BLaER1 treated with 17β-estradiol and CSF1 and Interleukin-3, amounts not matched to agents 10 nM and 100 nM (cell line): ENCODE measurements around the gene ARRDC5.
"Not testable (repeated sequence)": the region's sequence is repeated elsewhere in the genome, so short reads cannot be mapped to it uniquely, and the experiment has no call there.

Experiments
- H3K27ac ChIP-seq, 11 experiments: shearing (Covaris generic); formaldehyde crosslinking; 2 replicates each; pipeline ENCODE4 v1.8.1; 2022
- H3K27me3 ChIP-seq, 11 experiments: shearing (Covaris generic); formaldehyde crosslinking; 2 replicates each; pipeline ENCODE4 v1.8.1; 2022
- H3K36me3 ChIP-seq, 11 experiments: shearing (Covaris generic); formaldehyde crosslinking; 2 replicates each; pipeline ENCODE4 v1.8.1; 2022
- H3K4me1 ChIP-seq, 10 experiments: shearing (Covaris generic); formaldehyde crosslinking; 2 replicates each; pipeline ENCODE4 v1.8.1; 2022
- H3K4me2 ChIP-seq, 11 experiments: shearing (Covaris generic); formaldehyde crosslinking; 2 replicates each; pipeline ENCODE4 v1.8.1; 2022
- H3K4me3 ChIP-seq, 10 experiments: shearing (Covaris generic); formaldehyde crosslinking; 2 replicates each; pipeline ENCODE4 v1.8.1; 2022
- H3K9ac ChIP-seq, 11 experiments: shearing (Covaris generic); formaldehyde crosslinking; 2 replicates each; pipeline ENCODE4 v1.8.1; 2022
- H3K9me3 ChIP-seq, 11 experiments: shearing (Covaris generic); formaldehyde crosslinking; replicated peaks in 1 of 11; 2 replicates each; pipeline ENCODE4 v1.8.1; 2022
- H4K20me1 ChIP-seq, 11 experiments: shearing (Covaris generic); formaldehyde crosslinking; 2 replicates each; pipeline ENCODE4 v1.8.1; 2022
- Cebpa-rat ChIP-seq, 11 experiments: shearing (Covaris generic); IDR thresholded peaks; 2 replicates each; pipeline ENCODE4 v1.8.1; 2022

The ARRDC5 gene

DNA sequence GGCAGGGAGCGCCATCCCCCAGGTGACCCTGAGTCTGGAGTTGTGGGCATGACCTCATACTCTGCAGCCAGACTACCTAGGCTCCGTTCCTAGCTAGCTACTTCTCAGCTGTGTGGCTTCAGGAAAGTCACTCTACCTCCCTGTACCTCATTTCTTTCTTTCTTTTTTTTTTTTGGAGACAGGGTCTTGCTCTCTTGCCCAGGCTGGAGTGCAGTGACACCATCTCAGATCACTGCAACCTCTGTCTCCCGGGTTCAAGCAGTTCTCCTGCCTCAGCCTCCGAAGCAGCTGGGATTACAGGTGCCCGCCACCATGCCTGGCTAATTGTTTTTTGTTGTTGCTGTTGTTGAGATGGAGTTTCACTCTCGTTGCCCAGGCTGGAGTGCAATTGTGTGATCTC lies 50.2 kb downstream of the ARRDC5 start:
- Histone ChIP-seq H3K36me3 (peaks cover 87 to 100% (median 98%) of the 10 kb centered on the region in 11 experiments), H3K4me1 (peaks cover 0 to 29% (median 12%) of the 10 kb centered on the region in 10 experiments; a peak in 14 of 20 replicates)
- no peak for TF ChIP-seq Cebpa-rat (IDR thresholded peaks at IDR 0.05)

DNA sequence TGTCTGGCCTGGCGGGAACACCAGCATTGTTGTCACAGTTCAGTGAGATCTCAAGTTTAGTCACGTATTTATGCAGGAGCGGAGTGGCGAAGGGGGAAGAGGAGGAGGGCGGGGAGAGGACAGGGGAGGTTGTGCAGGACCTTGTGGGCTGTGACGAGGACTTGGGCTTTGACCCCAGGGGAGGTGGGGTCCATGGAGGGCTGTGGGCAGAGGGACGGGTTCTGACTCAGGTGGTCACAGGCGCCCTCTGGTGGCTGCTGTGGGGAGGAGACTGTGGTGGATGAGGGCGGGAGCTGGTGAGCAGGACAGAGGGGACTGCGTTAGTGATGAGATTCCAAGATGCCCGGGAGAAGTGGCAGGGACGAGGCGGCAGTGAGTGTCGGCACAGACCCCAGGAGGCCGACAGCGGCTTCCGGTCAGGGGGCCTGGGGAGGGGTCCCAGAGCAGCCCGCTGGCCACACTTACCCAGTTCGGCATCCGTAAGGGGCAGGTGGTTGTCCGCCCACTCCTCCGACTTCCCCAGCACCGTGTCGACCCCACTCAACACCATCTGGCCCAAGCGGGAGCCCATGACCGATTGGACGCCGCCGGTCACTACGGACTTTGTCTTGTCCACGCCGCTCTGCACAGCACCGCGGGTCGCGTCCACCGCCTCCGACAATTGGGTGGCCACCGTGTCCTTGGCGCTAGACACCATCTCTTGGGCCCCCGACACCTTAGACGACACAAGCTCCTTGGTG lies 51.0 kb downstream of the ARRDC5 start:
- H4K20me1 ChIP-seq = peaks cover 0 to 89% (median 8%) of the 10 kb centered on the region in 11 experiments; a peak in 12 of 22 replicates
- H3K9me3 ChIP-seq = no peaks in the 10 kb centered on the region
- H3K4me2 ChIP-seq = peak overlapping the region in 6 of 11 experiments; percentile 4 to 53 (median 38); a peak in 10 of 22 replicates
- H3K4me1 ChIP-seq = peaks cover 0 to 29% (median 12%) of the 10 kb centered on the region in 10 experiments; a peak in 14 of 20 replicates
- TF ChIP-seq Cebpa-rat (IDR thresholded peaks at IDR 0.05) = no peak
- H3K27me3 ChIP-seq = no peaks in the 10 kb centered on the region
- no peak overlapping the region for H3K9ac ChIP-seq
- H3K27ac ChIP-seq = no peak overlapping the region
- no peak overlapping the region for H3K4me3 ChIP-seq
- peaks cover 86 to 100% (median 98%) of the 10 kb centered on the region in 11 experiments for H3K36me3 ChIP-seq

More for the DNA sequence above, 50.2 kb downstream of the ARRDC5 start:
- no peaks in the 10 kb centered on the region for H3K27me3 ChIP-seq
- no peak overlapping the region for H3K4me3 ChIP-seq
- no peak overlapping the region for H3K27ac ChIP-seq
- H4K20me1 ChIP-seq = peaks cover 0 to 90% (median 8%) of the 10 kb centered on the region in 11 experiments; a peak in 12 of 22 replicates
- no peak overlapping the region; a peak in 1 of 22 replicates for H3K4me2 ChIP-seq
- no peak overlapping the region for H3K9ac ChIP-seq
- H3K9me3 ChIP-seq = no peaks in the 10 kb centered on the region

DNA sequence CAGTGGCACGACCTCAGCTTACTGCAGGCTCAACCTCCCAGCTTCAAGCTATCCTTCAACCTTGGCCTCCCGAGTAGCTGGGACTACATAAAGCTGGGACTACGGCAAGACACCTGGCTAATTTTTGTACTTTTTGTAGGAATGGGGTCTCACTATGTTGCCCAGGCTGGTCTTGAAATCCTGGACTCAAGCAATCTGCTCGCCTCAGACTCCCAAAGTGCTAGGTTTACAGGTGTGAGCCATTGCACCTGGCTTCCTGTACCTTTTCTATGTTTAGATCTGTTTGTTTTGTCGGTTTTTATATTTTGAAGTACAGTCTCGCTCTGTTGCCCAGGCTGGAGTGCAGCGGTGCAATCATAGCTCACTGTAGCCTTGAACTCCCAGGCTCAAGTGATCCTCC lies 53.7 kb downstream of the ARRDC5 start:
- no peak overlapping the region for H3K9ac ChIP-seq
- no peaks in the 10 kb centered on the region for H3K27me3 ChIP-seq
- no peak for TF ChIP-seq Cebpa-rat (IDR thresholded peaks at IDR 0.05)
- H3K27ac ChIP-seq = no peak overlapping the region
- peaks cover 0 to 29% (median 12%) of the 10 kb centered on the region in 10 experiments; a peak in 15 of 20 replicates for H3K4me1 ChIP-seq
- H3K9me3 ChIP-seq = no peaks in the 10 kb centered on the region
- H3K4me2 ChIP-seq = no peak overlapping the region
- peaks cover 84 to 100% (median 97%) of the 10 kb centered on the region in 11 experiments for H3K36me3 ChIP-seq
- H4K20me1 ChIP-seq = peaks cover 0 to 72% (median 8%) of the 10 kb centered on the region in 11 experiments; a peak in 12 of 22 replicates
- no peak overlapping the region for H3K4me3 ChIP-seq

DNA sequence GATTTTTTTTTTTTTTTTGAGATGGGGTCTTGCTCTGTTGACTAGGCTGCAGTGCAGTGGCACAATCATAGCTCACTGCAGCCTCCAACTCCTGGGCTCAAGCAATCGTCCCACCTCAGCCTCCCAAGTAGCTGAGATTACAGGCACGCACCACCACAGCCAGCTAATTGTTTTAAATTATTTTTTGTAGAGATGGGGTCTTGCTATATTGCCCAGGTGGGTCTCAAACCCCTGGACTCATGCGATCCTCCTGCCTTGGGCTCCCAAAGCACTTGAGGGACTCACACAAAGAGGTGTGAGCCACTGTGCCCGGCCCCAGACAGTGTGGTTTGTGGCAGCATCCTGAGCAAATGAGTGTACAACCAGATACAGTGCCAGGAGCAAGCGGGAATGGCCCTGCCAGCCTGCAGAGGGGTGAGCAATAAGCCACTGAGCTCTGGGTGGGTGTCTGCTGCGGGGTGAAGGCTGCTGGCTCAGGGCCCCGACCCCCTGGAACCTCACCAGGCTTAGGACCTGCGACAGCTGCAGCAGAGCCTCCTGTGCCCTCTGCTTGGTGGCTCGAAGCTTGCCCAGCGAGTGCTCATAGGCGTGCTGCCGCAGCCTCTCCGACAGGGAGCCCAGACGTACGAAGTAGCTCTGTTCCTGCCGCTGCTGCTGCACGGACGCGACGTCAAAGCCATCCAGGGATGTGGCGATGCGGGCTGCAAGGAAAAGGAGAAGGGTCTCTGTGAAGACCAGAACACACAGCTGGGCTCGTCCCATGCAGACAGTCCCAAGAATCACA lies 55.3 kb downstream of the ARRDC5 start:
- H3K36me3 ChIP-seq = peaks cover 91 to 100% (median 98%) of the 10 kb centered on the region in 11 experiments
- no peaks in the 10 kb centered on the region for H3K9me3 ChIP-seq
- no peak overlapping the region for H3K4me3 ChIP-seq
- peaks cover 0 to 63% (median 6%) of the 10 kb centered on the region in 11 experiments; a peak in 12 of 22 replicates for H4K20me1 ChIP-seq
- no peak overlapping the region for H3K9ac ChIP-seq
- no peak overlapping the region for H3K27ac ChIP-seq
- TF ChIP-seq Cebpa-rat (IDR thresholded peaks at IDR 0.05) = no peak
- H3K4me1 ChIP-seq = peaks cover 0 to 29% (median 11%) of the 10 kb centered on the region in 10 experiments; a peak in 15 of 20 replicates
- H3K27me3 ChIP-seq = no peaks in the 10 kb centered on the region
- H3K4me2 ChIP-seq = no peak overlapping the region

DNA sequence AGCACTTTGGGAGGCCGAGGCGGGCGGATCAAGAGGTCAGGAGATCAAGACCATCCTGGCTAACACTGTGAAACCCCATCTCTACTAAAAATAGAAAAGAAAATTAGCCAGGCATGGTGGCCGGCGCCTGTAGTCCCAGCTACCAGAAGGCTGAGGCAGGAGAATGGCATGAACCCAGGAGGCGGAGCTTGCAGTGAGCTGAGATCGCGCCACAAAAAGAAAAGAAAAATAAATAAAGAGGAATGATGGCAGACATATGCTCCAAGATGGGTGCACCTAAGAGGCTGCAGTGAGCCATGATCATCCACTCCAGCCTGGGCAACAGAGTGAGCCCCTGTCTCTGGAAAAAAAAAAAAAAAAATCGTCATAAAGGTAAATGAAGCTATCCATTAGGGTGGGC lies 56.7 kb downstream of the ARRDC5 start:
- H3K36me3 ChIP-seq = peaks cover 93 to 100% (median 98%) of the 10 kb centered on the region in 11 experiments
- H3K4me3 ChIP-seq, H3K9ac ChIP-seq, H3K27ac ChIP-seq, H3K27me3 ChIP-seq, H3K9me3 ChIP-seq, H3K4me2 ChIP-seq: not testable (repeated sequence)
- peaks cover 0 to 55% (median 0%) of the 10 kb centered on the region in 11 experiments; a peak in 6 of 22 replicates for H4K20me1 ChIP-seq
- H3K4me1 ChIP-seq = peaks cover 4 to 15% (median 8%) of the 10 kb centered on the region in 10 experiments; a peak in 17 of 20 replicates

DNA sequence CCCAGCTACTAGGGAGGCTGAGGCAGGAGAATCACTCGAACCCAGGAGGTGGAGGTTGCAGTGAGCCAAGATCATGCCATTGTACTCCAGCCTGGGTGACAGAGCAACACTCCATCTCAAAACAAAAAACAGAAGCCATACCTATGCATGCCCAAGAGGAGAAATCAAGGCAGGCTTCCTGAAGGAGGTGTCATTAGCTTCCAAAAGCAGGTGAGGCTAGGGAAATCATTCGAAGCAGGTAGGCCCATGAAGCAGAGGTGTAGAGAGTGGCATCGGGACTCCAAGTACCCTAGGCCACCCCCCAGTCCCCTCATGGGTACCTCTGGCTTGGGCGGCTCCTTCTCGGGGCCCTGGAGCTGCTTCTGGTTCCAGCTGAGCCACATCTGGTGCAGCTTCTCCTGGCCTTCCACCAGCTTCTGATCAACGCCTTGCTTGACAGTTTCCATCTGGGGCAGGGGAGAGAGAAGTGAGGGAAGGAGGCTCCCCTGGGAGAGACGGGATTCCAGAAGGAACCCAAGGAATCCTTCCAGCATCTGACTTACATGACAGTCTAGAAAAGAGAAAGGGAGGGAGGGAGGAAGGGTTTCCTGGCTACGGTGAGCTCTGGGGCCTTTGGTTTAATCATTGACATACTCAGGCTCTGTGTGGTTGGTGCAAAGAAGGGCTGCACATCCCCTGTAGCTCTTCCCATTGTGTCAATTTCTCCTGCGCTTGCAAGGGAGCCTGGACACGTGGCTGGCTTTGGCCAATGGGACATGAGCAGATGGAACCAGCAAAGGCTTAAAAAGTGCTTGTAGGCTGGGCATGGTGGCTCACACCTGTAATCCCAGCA lies 58.1 kb downstream of the ARRDC5 start:
- Histone ChIP-seq H4K20me1 (peaks cover 0 to 50% (median 0%) of the 10 kb centered on the region in 11 experiments; a peak in 6 of 22 replicates), H3K4me1 (peaks cover 0 to 15% (median 6%) of the 10 kb centered on the region in 10 experiments; a peak in 15 of 20 replicates), H3K4me2 (no peak overlapping the region), H3K4me3 (no peak overlapping the region), H3K27me3 (no peaks in the 10 kb centered on the region), H3K36me3 (peaks cover 92 to 100% (median 97%) of the 10 kb centered on the region in 11 experiments), H3K27ac (peak overlapping the region in 3 of 11 experiments; percentile 5 to 40 (median 32); a peak in 5 of 22 replicates), H3K9me3 (no peaks in the 10 kb centered on the region), H3K9ac (no peak overlapping the region)
- no peak for TF ChIP-seq Cebpa-rat (IDR thresholded peaks at IDR 0.05)

DNA sequence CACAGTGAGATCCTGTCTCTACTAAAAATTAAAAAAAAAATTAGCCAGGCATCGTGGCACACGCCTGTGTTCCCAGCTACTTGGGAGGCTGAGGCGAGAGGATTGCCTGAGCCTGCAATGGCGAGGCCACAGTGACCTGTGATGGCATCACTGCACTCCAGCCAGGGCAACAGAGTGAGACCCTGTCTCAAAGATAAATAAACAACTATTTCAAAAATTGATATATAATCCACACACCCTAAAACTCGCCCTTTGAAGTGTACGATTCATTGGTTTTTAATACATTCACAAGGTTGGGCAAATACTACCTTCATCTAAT lies 59.1 kb downstream of the ARRDC5 start:
- no peak overlapping the region for H3K4me3 ChIP-seq
- no peak overlapping the region for H3K9ac ChIP-seq
- H3K9me3 ChIP-seq = no peaks in the 10 kb centered on the region
- TF ChIP-seq Cebpa-rat (IDR thresholded peaks at IDR 0.05) = no peak
- H3K27me3 ChIP-seq = no peaks in the 10 kb centered on the region
- H3K4me1 ChIP-seq = peaks cover 0 to 15% (median 5%) of the 10 kb centered on the region in 10 experiments; a peak in 11 of 20 replicates
- peaks cover 93 to 100% (median 98%) of the 10 kb centered on the region in 11 experiments for H3K36me3 ChIP-seq
- no peak overlapping the region for H3K27ac ChIP-seq
- peaks cover 0 to 43% (median 0%) of the 10 kb centered on the region in 11 experiments; a peak in 6 of 22 replicates for H4K20me1 ChIP-seq
- no peak overlapping the region for H3K4me2 ChIP-seq
